HG02943 (cell line): ENCODE measurements around the gene ADARB2.

Experiments used
- ATAC-seq: cut with Tn5 transposase; IDR thresholded peaks from one replicate; pipeline ENCODE4 v1.9.1; 2021; ENCODE audit warnings: mild to moderate bottlenecking, low read depth, moderate library complexity; ENCODE audit not compliant: unreplicated experiment

ADARB2 gene

DNA sequence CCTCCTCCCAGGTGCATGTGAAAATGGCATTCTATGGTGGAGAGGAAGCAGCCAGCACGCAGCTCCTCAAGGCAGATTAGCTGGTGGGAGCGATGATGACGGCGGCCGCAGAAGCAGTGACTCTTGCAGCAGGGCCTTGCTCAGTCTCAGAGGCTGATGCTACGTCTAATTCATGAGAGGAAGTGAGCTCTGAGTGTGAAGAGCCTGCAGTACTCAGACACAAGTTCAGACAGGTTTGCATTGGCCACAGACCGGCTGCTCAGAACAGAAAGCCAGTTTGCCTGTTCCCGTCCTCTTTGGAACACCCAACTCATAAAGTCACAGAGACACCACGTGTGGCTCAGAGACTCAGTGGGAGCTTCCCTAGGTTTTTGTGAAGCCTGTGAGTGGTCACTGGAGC is 136.5 kb downstream of the ADARB2 start:
- ATAC-seq = no peak

DNA sequence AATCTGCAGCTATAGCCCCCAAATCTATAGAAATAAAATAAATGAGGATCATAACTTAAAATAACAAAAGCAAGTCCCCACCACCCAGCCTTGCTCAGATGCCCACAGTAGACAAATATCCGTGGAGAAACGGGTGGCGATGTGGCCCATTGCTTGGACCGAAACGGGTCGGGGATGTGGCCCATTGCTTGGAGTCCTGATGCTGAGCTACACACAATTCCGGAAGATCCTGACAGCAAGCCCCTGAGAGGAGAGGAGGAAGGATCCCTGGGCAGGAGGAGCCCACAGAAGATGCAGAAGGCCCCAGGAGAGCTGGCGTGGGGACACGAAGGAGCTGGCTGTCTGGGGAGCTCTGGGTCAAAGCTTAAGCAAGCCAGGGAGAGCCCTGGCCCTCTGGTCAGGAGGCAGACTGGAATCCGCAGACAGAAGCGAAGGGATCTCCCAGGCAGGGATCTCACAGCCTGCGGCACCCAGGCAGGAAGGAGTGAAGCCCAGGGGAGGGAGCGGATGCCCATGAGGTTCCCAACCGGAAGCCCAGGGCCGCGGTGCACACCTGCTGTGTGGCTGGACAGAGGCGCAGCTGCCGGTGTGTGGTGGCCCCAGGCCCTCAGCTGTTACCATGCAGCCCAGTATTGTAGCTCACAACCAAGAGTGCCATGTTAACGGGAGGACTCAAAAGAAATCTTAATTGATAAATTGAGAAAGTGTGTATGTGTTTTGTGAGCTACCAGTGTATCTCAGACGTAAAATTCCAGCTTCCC is 138.8 kb downstream of the ADARB2 start:
- ATAC-seq = no peak

DNA sequence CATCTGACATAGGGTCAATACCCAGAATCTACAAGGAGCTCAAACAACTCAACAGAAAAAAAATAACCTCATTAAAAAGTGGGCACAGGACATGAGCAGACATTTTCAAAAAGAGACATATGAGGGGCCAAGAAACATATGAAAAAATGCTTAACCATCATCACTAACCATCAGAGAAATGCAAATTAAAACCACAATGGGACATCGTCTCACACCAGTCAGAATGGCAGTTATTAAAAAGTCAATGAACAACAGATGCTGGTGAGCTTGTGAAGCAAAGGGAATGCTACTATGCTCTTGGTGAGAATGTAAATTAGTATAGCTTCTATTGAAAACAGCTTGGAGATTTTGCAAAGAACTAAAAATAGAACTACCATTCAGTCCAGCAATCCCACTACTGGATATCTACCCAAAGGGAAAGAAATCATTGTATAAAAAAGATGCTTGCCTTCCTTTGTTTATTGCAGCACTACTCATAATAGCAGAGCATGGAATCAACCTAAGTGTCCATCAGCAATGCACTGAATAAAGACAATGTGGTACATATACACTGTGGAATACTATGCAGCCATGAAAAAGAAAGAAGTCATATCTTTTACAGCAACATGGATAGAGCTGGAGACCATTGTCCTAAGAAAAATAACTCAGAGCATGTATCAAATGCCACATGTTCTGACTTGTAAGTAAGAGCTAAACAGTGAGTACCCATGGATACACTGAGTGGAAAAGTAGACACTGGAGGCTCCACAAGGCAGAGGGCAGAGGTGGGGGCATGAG is 139.8 kb downstream of the ADARB2 start:
- no peak for ATAC-seq

DNA sequence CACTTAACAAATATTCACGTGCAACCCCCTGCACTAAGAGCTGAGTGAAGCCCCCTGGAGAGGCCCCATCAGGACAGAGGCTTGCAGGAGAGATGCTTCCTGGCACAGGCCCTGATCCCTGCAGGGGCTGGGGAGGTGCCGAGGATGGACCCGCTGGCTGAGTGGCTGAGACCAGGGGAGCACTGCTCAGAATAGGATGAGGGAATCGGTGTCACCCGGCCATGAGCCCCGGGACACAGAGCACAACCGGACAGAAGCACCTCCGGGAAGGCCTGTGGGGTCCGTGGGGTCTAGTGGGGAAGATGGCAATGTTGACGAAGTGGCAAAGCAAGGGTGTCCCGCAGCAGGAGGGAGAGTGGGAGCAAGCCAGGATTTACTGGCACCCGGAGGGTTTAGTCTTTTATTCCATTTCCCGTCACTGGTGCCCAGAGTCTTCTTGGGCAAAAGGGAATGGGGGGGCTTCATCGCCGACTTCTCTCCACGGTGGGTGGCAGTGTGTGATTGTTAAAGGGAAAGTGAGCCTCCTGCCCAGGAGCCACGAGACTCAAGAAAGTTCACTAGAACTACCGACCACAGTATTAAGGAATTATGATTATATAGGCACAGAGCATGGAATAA is 140.7 kb downstream of the ADARB2 start:
- no peak for ATAC-seq

DNA sequence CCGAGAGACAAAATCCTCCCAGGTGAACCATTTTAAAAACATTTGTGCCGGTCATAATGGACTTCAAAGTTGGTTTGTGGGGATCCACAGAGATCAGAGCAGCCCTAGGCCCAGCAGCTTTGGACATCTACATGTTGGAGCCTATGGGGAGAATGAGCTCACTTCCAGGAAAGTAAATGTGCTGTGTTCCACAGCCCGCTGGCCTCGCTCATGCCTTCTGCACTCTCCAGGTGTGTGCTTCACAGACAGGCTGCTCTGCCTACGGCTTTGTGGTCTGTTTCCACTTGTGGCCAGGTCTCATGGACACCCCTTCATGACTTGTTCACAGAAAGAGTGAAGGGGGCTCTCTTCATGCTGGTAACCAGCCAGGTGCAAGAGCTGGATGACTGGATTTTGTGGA is 141.6 kb downstream of the ADARB2 start:
- no peak for ATAC-seq

DNA sequence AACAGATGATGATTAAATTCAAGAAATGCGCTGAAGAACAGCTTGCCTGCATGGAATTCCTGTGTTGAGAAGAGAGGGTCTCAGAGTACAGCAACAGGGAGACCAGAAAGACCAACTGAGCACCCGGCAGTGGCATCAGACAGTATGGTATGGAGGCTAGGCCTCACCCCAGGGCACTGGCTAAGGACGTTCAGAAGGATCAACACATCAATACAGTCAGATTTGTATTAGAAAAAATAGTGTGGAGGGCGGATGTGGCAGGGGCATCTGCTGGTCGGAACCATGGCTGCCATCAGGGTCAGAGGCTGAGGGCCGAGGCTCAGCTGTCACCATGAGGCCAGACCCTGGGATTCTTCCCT is 142.1 kb downstream of the ADARB2 start:
- no peak for ATAC-seq

DNA sequence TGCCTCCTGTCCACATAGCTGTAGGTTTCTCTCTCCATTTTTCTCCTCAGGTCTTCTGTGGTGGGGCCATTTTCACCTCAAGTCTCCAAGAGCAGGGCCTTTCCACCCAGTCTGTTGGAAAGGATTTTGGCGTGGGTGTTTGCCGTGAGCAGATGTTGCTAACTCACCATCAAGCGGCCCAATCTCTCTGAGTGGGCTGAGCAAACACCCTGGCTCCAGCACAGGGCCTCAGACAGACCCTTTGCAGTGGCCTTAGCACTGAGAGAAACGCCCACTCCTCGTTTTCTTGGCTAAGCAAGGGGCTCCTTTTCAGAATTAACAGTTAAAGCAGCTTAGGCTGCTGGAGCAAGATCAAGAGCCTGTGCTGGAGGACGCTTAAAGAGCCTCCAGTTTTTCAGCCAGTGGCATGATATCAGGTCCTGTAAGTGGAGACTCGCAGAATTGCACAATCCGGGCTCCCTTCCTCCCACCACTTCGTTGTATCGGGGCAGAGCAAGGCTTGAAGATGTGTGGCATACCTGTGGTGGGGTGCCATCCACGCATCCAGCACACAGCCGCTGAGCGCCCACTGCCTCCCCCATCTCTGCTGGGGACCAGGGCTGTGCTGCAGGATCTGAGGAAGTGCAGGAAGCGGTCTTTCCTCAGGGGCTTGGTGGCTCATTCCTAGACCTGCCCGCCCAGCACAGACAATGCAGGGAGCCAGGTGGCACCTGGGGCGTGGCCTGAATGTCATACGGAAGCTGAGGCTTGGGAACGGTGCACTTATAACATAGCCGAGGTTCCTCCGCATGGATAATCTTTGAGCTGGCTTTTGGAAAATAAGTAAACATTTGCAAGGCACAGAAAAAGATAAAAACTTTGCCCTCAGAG is 142.7 kb downstream of the ADARB2 start:
- ATAC-seq = no peak

DNA sequence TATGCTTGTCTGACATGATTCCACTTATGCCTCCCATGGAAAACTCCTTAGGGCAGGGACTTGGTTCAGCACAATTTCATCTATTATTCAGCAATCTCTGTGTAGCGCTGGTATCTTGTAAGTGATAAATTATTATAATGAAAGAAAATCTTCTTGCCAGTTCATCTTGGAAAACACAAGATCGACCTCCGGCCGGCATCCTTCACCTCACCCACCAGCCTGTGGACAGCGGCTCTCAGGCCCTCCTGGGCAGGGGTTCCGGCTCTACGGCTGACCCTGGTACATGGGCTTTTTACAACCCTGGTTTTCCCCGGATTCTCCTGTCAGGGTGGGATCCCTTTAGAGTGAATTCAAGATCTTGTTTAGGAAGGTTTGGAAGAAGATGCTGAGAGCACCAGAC is 145.6 kb downstream of the ADARB2 start:
- no peak for ATAC-seq

DNA sequence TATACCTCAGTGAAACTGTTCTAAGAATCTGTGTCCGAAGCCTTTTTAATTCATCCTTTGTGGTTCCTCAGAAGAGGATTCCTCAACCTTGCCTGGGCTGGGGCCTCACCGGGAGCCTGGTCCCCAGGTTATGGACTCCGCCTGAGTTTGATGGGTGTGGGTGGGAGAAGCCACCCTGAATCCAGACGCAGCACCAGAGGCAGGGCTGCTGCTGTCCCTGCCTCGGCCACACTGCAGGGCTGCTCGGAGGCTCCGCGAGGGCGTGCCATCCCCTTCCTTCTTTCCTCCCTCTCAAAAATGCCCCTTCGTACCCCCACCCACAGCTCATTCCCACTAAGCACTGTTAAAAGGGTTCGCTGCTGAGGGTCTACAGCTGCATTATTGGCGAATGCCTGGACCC is 146.3 kb downstream of the ADARB2 start:
- ATAC-seq = no peak

DNA sequence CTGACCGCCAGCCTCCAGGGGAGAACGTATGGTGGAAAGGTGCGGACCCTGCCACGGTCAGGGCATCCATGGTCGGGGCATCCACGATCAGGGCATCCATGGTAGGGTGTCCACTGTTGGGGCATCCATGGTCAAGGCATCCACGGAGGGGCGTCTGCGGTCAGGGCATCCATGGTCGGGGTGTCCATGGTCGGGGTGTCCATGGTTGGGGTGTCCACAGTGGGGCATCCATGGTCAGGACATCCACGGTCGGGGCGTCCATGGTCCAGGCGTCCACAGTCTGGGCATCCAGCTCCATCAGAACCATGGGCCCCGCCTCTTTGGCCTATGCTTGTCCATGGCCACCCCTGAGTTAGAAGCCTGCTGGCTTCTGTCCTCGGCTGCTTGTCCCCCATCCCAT is 148.1 kb downstream of the ADARB2 start:
- no peak for ATAC-seq

DNA sequence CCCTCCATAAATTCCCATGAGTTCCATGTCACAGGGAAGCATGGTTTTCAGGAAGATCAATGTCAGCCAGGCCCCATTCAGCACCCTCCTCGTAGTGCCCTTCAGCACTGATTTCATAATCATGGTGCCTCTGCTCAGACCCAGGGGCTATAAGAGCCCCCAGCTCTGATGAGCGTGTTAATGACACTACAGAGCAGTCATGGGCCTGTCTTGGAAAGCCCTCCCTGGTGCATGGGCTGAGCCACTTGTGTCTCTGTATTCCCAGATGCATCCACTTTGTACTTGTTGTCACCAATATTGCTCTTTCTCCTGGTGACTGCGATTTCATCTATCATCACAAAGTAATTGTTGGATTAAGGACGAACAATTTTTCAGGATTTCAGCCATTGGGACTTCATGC is 154.6 kb downstream of the ADARB2 start:
- ATAC-seq = no peak

DNA sequence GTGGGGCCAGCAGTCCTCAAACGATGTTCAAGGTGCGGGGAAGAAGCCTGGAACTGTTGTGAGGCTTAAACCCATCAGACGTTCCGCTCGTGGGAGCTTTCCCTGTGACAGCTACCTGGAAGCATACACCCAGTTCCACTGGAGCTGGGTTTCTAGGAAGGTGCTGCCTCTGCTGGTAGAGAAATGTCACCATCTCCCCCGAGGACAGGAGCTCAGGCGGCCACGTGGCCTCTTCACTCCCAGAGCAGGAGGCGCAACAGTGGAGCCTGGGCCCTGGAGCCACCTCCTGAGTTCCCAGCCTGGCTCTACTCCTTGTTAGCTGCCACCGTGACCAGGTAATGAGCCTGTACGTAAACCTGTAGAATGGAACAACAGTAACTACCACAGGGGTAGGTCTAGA is 156.1 kb downstream of the ADARB2 start:
- no peak for ATAC-seq

DNA sequence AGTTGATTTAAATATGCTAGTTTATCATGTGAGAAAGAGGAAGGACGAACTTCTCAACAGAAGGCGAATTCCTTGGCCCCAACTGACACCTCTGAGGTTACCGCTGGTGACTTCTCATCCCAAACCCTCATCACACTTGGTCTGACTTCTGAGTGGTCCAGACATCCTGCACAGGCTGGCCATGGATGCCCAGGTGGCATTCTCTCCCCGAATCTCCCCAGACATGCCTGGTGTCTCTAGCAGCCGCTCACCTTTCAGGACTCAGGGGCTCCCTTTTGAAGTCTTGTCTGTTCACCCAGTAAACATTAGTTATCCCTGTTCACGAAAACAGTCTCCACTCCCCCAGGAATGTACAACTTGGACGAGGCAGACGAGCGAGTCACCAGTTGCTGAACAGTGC is 157.7 kb downstream of the ADARB2 start:
- ATAC-seq = no peak

DNA sequence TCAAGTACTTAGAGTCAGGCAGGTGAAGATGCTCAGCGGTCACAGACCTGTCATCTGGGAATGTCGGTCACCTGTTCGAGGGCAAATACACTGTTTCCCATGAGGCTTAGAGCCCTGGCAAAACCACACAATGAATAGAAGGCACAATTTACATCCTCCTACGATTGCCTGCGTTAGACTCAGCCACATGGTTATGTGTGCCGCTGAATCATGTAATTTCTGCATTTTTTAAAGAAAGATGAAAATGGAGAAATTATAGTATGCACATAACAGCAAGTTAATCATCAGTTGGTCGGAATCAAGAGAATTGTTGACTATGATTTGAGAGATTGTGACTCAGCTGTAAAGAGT is 158.2 kb downstream of the ADARB2 start:
- no peak for ATAC-seq

DNA sequence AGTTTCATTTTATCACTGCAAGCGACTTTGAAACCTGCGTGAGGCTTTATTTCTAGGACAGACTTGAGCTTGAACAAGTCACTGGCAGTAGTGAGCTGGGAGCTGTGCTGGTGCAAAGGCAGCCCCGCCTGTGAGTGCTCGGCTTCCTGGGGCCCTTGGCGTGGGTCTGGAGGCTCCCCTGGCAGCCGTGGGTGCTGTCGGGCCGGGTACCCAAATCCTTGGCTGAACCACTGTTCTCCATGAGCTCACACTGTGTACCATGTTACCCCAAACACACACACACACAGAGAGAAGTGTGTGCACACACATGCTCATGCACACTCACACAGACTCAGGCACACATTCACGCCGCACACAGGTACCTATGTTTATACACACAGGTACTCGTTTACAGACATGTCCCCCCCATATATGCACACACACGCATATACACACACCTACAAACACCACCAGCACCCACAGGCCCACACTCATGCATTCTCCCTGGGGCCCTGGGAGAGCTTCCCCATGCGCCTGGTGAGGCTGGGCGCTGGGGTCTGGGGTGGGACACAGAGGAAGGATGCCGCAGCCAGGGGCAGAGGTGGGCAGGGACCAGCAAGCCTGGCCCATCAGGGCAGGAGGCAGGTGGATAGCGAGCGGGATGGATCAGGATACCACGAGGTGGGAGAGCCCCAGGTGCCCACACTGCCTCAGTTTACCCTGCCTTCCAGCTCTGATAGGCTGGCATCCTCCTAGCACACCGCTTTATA is 158.8 kb downstream of the ADARB2 start:
- no peak for ATAC-seq

DNA sequence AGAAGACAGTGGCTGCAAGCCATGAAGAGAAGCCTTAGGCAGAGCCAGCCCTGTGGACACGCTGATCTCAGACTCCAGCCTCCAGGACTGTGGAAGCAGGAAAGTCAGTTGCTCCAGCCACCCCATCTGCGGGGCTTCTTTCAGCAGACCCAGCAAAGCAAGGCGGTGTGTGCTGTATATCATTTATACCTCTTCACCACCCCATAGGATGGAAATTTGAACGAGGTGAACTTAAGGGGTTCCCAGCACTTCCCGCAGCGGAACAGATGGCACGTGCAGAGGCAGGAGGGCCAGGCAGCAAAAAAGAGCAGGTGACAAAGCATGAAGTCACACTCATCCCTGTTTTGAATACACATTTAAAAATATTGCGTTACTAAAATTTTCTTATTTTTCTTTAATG is 159.4 kb downstream of the ADARB2 start:
- no peak for ATAC-seq

DNA sequence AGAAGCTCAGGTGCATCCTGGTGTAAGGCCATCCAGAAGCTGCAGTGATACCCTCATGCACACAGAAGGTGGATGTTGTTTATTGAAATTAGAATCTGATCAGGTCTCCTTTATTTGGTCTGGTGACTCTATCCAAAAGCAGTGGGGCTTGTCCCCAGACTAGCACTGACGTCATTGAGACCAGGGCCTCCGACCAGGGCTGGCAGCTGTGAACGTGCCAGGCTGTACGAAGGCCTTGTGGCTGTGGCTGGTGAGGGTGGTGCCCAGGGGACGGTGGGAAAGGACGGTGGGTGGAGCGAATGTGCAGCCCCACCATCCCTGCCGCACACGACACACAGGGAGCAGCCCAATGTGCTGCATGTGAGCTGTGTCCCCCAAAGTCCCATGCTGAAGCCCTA is 160.0 kb downstream of the ADARB2 start:
- no peak for ATAC-seq

DNA sequence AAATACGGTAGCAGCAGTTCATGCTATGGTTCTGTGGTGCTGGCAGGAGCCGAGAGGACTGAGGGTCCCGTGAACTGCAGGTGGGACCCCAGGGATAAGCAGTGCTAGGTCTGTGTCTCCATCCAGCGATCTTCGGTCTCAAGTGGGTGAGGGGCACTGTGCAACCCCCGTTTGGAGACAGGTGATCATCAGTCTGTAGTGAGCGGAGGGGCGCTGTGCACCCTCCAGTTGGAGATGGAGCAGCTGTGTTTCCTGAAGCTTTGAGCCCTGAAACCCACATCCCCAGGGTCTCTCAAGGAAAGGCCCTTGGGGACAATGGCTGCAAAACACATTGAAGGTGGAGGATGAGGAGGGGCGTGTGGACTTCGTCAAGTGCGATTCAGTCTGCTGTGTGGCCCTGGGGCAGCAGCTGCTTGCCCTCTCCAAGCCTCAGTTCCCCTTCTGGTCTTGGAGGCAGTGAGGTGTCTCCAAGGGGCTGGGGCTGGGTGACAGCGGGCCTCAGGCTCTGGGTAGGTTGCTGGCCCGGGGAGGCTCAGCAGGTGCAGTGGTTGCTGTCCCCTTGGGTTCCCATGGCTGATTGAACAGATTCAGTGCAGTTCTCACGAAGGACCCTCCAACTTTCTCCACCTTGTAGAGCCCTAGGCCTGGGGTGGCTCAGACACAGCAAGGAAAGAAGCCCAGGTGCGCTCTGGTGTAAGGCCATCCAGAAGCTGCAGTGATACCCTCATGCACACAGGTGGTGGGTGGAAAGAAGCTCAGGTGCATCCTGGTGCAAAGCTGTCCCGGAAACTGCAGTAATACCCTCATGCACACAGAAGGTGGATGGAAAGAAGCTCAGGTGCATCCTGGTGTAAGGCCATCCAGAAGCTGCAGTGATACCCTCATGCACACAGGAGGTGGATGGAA is 160.6 kb downstream of the ADARB2 start:
- ATAC-seq = no peak
